ENCODE results near the gene CTBP2.

GRCh38 chr10:125201108-125201524 lies 40.8 kb upstream of the CTBP2 start:
- TF ChIP-seq CTCF (IDR thresholded peaks at IDR 0.05) (no peak), POLR2A (IDR thresholded peaks at IDR 0.05) (no peak), POLR2AphosphoS5 (IDR thresholded peaks at IDR 0.05) (no peak)

Measured in gastroesophageal sphincter (tissue), 3 donors.